Measurements from ENCODE around the gene MPZL1. TPM values are rescaled to one million over a fixed set of nuclear protein-coding genes. Genes with fewer than 3 reads are reported as not detected.

Gene MPZL1
- total and polyA plus RNA-seq, 5 donors from 2014 or later, result 3.3 to 10.0 (median 8.4) TPM

DNA sequence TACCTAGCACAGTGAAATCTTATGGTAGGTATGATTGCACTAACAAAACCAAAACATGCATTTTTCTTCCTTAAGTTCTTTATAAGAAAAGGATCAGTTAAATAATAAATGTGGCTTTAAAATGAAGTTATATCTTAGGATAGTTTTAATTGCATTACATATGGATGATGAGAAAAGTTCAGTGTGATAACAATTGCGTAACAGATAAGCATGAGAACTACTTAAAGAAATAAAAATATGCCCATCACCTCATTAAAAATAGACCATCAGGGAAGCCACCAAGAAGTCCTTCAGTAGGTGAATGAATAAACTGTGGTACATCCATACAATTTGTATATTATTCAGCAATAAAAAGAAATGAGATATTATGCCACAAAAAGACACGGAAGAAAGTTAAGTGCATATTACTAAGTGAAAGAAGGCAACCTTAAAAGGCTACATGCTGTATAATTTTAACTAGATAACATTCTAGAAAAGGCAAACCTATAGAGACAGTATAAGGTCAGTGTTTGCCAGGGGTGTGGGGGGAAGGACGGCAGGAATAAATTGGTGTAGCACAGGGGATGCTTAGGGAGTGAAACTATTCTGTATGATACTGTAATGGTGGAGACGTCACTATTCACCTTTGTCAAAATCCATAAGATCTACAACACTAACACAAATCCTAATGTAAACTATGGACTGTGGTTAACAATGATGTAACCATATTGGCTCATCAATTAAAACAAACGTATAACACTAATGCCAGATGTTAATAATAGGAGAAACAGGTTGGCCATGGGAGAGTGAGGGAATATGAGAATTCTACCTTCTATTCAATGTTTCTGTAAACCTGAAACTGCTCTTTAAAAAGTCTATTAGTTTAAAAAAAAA lies 42.9 kb downstream of the MPZL1 start:
- H3K36me3 Mint-ChIP-seq, result peaks cover 27% of the 10 kb centered on the region
- H3K4me3 Mint-ChIP-seq, result no peak overlapping the region
- no peaks in the 10 kb centered on the region for H3K27me3 ChIP-seq (ENCODE audit: control insufficient read depth, insufficient read depth, low read length)
- DNase-seq, result no peak
- H3K27ac Mint-ChIP-seq, result no peak overlapping the region
- peaks cover 0 to 2% (median 0%) of the 10 kb centered on the region in 7 donors for H3K9me3 Mint-ChIP-seq
- H3K36me3 ChIP-seq (ENCODE audit: control insufficient read depth, insufficient read depth, low read length), result no peaks in the 10 kb centered on the region
- no peak for ATAC-seq (ENCODE audit: low read depth in 2 of 2)
- H3K4me1 ChIP-seq (ENCODE audit: control insufficient read depth, insufficient read depth, low read length, poor library complexity, severe bottlenecking), result peaks cover 4% of the 10 kb centered on the region
- H3K27me3 Mint-ChIP-seq, result no peaks in the 10 kb centered on the region
- no peak overlapping the region for H3K4me3 ChIP-seq (ENCODE audit: low read depth, low read length)
- H3K4me1 Mint-ChIP-seq, result peaks cover 7 to 17% (median 10%) of the 10 kb centered on the region in 4 donors
- H3K9me3 ChIP-seq (ENCODE audit: control insufficient read depth in 2 of 2, low read length in 2 of 2), result no peaks in the 10 kb centered on the region
- no peak overlapping the region for H3K27ac ChIP-seq (ENCODE audit: insufficient read depth, low read length, poor library complexity, severe bottlenecking)

DNA sequence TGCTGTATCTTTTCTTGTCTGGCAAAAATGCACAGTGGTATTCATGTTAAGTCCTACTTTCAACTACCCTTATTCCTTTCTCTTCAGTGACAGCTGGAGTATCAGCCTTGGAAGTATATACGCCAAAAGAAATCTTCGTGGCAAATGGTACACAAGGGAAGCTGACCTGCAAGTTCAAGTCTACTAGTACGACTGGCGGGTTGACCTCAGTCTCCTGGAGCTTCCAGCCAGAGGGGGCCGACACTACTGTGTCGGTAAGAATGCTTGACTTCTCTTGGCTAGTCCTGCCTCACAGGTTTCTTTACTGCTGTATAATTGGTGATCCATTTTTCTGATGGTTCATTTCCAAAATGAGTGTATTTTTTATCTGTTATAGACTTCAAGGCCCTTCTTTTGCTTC lies 43.7 kb downstream of the MPZL1 start:
- Mint-ChIP-seq H3K9me3 (peaks cover 0 to 2% (median 0%) of the 10 kb centered on the region in 7 donors), H3K27ac (no peak overlapping the region), H3K4me1 (peaks cover 7 to 17% (median 10%) of the 10 kb centered on the region in 4 donors), H3K4me3 (no peak overlapping the region), H3K36me3 (peaks cover 34% of the 10 kb centered on the region), H3K27me3 (no peaks in the 10 kb centered on the region)
- no peak for ATAC-seq (ENCODE audit: low read depth in 2 of 2)
- Histone ChIP-seq H3K4me3 (ENCODE audit: low read depth, low read length) (no peak overlapping the region), H3K9me3 (ENCODE audit: control insufficient read depth in 2 of 2, low read length in 2 of 2) (no peaks in the 10 kb centered on the region), H3K4me1 (ENCODE audit: control insufficient read depth, insufficient read depth, low read length, poor library complexity, severe bottlenecking) (peaks cover 4% of the 10 kb centered on the region), H3K27ac (ENCODE audit: insufficient read depth, low read length, poor library complexity, severe bottlenecking) (no peak overlapping the region), H3K27me3 (ENCODE audit: control insufficient read depth, insufficient read depth, low read length) (no peaks in the 10 kb centered on the region), H3K36me3 (ENCODE audit: control insufficient read depth, insufficient read depth, low read length) (no peaks in the 10 kb centered on the region)
- no peak for DNase-seq

DNA sequence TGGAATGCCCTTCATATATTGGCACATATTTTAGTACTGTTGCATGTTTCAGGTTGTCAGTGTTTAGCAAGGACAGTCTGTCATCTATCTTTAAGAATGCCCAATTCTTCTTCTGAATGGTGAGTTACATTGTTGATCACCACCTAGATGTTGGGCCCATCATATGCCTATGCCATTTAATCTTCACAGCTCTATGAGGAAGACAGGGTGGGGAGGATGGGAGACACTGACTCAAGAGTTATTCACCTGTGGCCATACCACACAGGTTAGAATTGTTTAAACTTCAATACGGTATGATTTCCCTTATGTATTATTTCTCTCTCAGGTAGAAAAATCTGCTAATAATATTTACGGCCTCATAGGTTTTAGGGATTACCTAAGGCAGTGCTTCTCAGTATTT lies 44.8 kb downstream of the MPZL1 start:
- H3K27ac ChIP-seq (ENCODE audit: insufficient read depth, low read length, poor library complexity, severe bottlenecking), result no peak overlapping the region
- H3K4me3 ChIP-seq (ENCODE audit: low read depth, low read length), result no peak overlapping the region
- no peak overlapping the region for H3K27ac Mint-ChIP-seq
- H3K27me3 ChIP-seq (ENCODE audit: control insufficient read depth, insufficient read depth, low read length), result no peaks in the 10 kb centered on the region
- no peaks in the 10 kb centered on the region for H3K9me3 ChIP-seq (ENCODE audit: control insufficient read depth in 2 of 2, low read length in 2 of 2)
- ATAC-seq (ENCODE audit: low read depth in 2 of 2) (no peak), DNase-seq (no peak)
- H3K9me3 Mint-ChIP-seq, result no peaks in the 10 kb centered on the region
- H3K36me3 Mint-ChIP-seq, result peaks cover 34% of the 10 kb centered on the region
- no peaks in the 10 kb centered on the region for H3K27me3 Mint-ChIP-seq
- peaks cover 7 to 10% (median 9%) of the 10 kb centered on the region in 4 donors for H3K4me1 Mint-ChIP-seq
- no peak overlapping the region for H3K4me3 Mint-ChIP-seq
- H3K4me1 ChIP-seq (ENCODE audit: control insufficient read depth, insufficient read depth, low read length, poor library complexity, severe bottlenecking), result peaks cover 4% of the 10 kb centered on the region
- H3K36me3 ChIP-seq (ENCODE audit: control insufficient read depth, insufficient read depth, low read length), result no peaks in the 10 kb centered on the region

DNA sequence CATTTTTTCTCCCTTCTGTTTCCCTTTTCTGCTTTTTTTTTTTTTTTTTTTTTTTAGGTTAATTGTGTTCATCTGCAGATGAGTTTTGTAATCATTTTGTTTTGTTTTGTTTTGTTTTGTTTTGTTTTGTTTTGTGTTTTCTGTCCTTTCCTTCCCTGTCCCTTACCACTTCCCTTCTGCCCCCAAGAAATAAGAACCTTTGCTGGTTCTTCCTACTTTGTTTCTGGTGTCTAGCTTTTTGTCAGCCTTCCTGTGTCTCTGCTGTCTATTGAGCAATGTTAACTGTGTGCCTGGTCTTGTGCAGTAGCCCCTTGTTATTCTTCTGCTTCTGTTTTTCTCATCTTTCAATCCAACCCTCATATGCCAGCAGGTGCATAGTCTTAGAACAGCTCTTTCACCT lies 46.0 kb downstream of the MPZL1 start:
- Histone ChIP-seq H3K9me3 (ENCODE audit: control insufficient read depth in 2 of 2, low read length in 2 of 2) (no peaks in the 10 kb centered on the region), H3K4me1 (ENCODE audit: control insufficient read depth, insufficient read depth, low read length, poor library complexity, severe bottlenecking) (no peaks in the 10 kb centered on the region), H3K27ac (ENCODE audit: insufficient read depth, low read length, poor library complexity, severe bottlenecking) (no peak overlapping the region), H3K4me3 (ENCODE audit: low read depth, low read length) (no peak overlapping the region), H3K36me3 (ENCODE audit: control insufficient read depth, insufficient read depth, low read length) (no peaks in the 10 kb centered on the region), H3K27me3 (ENCODE audit: control insufficient read depth, insufficient read depth, low read length) (no peaks in the 10 kb centered on the region)
- no peaks in the 10 kb centered on the region for H3K9me3 Mint-ChIP-seq
- peaks cover 0 to 5% (median 1%) of the 10 kb centered on the region in 4 donors for H3K4me1 Mint-ChIP-seq
- ATAC-seq (ENCODE audit: low read depth in 2 of 2) (no peak), DNase-seq (no peak)
- peaks cover 2% of the 10 kb centered on the region for H3K27me3 Mint-ChIP-seq
- H3K27ac Mint-ChIP-seq, result no peak overlapping the region
- H3K36me3 Mint-ChIP-seq, result peaks cover 37% of the 10 kb centered on the region
- no peak overlapping the region for H3K4me3 Mint-ChIP-seq

DNA sequence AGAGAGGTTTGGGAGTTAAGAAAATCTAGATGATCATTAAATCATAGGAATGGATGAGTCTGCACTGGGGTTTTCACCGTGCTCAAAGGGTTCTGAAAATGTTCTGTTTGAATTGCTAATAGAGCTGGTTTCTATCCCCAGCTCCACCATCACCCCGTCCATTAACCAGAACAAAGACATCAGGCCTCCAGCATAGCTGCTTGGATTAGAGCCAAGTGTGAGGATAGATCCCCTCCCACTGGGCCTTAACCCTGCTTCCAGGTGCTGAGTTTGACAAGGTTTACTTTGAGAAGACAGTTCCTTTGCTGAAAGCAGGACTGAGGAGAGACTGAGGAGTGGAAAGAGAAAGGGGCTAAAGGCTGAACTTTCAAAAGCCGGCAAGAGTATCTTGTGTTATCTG lies 48.3 kb downstream of the MPZL1 start:
- H3K9me3 ChIP-seq (ENCODE audit: control insufficient read depth in 2 of 2, low read length in 2 of 2), result no peaks in the 10 kb centered on the region
- no peak overlapping the region for H3K4me3 ChIP-seq (ENCODE audit: low read depth, low read length)
- Mint-ChIP-seq H3K27ac (peak overlapping the region in 1 of 3 donors; percentile 40), H3K27me3 (peaks cover 6% of the 10 kb centered on the region), H3K36me3 (peaks cover 46% of the 10 kb centered on the region), H3K9me3 (peaks cover 0 to 1% (median 0%) of the 10 kb centered on the region in 7 donors), H3K4me1 (peaks cover 0 to 5% (median 1%) of the 10 kb centered on the region in 4 donors), H3K4me3 (no peak overlapping the region)
- no peak overlapping the region for H3K27ac ChIP-seq (ENCODE audit: insufficient read depth, low read length, poor library complexity, severe bottlenecking)
- no peaks in the 10 kb centered on the region for H3K36me3 ChIP-seq (ENCODE audit: control insufficient read depth, insufficient read depth, low read length)
- H3K4me1 ChIP-seq (ENCODE audit: control insufficient read depth, insufficient read depth, low read length, poor library complexity, severe bottlenecking), result no peaks in the 10 kb centered on the region
- DNase-seq, result no peak
- ATAC-seq (ENCODE audit: low read depth in 2 of 2), result no peak
- no peaks in the 10 kb centered on the region for H3K27me3 ChIP-seq (ENCODE audit: control insufficient read depth, insufficient read depth, low read length)

DNA sequence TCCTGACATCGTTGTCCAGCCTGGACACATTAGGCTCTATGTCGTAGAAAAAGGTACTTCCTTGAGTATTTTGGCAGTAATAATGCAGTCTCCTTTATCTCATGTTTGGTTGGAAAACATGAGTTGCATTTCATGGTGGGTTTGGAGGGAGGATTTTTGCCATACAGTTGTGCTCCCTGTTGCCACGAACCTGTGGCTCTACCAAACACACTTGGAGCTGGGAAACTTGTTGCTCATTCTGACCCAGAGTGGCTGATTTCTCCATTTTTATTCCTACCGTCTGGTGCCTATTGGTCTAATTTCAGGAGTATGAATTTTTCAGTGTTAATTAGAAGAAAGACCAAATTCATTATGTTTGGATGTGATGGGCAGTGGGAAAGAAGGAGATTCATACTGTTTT lies 50.7 kb downstream of the MPZL1 start:
- Histone ChIP-seq H3K36me3 (ENCODE audit: control insufficient read depth, insufficient read depth, low read length) (no peaks in the 10 kb centered on the region), H3K27me3 (ENCODE audit: control insufficient read depth, insufficient read depth, low read length) (no peaks in the 10 kb centered on the region), H3K4me1 (ENCODE audit: control insufficient read depth, insufficient read depth, low read length, poor library complexity, severe bottlenecking) (no peaks in the 10 kb centered on the region), H3K27ac (ENCODE audit: insufficient read depth, low read length, poor library complexity, severe bottlenecking) (no peak overlapping the region), H3K9me3 (ENCODE audit: control insufficient read depth in 2 of 2, low read length in 2 of 2) (no peaks in the 10 kb centered on the region), H3K4me3 (ENCODE audit: low read depth, low read length) (no peak overlapping the region)
- H3K9me3 Mint-ChIP-seq, result peaks cover 0 to 1% (median 0%) of the 10 kb centered on the region in 7 donors
- no peak for DNase-seq
- H3K27me3 Mint-ChIP-seq, result peaks cover 14% of the 10 kb centered on the region
- H3K27ac Mint-ChIP-seq, result no peak overlapping the region
- H3K4me1 Mint-ChIP-seq, result peaks cover 0 to 5% (median 5%) of the 10 kb centered on the region in 4 donors
- H3K36me3 Mint-ChIP-seq, result peaks cover 40% of the 10 kb centered on the region
- H3K4me3 Mint-ChIP-seq, result no peak overlapping the region
- ATAC-seq (ENCODE audit: low read depth in 2 of 2), result no peak

DNA sequence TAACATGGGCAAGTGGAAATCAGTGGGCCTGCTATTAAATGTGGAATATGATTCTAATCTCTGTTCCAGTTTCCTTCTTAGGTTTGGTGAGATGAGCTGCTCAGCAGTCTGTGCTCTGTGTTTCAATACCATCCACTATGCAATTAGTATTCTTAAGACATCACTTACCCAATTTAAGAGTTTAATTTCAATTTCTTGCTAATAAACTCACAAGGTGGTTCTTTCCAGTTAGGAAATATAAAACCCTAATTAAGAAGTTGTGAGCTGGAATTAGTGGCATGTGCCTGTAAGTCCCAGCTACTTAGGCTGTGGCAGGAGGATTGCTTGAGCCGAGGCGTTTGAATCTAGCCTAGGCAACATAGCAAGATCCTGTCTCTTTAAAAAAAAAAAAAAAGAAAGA lies 51.7 kb downstream of the MPZL1 start:
- peaks cover 15% of the 10 kb centered on the region for H3K27me3 Mint-ChIP-seq

DNA sequence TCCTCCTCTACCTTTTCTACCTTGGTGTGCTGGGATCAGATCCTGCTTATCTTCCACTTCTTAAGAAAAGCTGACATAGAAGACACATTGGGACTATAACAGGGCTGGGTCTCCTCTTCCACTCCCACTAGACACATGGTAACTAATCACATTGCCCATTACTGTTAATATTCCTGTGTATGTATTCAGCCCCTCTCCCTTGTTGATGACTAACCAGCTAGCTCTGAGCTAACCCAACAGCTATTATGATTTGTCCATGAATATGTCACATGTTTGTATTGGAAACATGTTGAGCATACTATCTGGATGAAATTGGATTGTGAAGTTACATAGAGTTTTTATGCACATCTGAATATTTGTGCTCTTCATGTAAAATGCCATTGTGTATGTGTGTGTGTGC lies 52.9 kb downstream of the MPZL1 start:
- DNase-seq (no peak), ATAC-seq (ENCODE audit: low read depth in 2 of 2) (no peak)
- H3K4me1 ChIP-seq (ENCODE audit: control insufficient read depth, insufficient read depth, low read length, poor library complexity, severe bottlenecking), result no peaks in the 10 kb centered on the region
- H3K27me3 ChIP-seq (ENCODE audit: control insufficient read depth, insufficient read depth, low read length), result no peaks in the 10 kb centered on the region
- H3K4me1 Mint-ChIP-seq, result peaks cover 0 to 6% (median under 1%) of the 10 kb centered on the region in 4 donors
- peak overlapping the region in 1 of 3 donors; percentile 9 for H3K27ac Mint-ChIP-seq
- no peaks in the 10 kb centered on the region for H3K9me3 ChIP-seq (ENCODE audit: control insufficient read depth in 2 of 2, low read length in 2 of 2)
- peaks cover 17% of the 10 kb centered on the region for H3K27me3 Mint-ChIP-seq
- H3K9me3 Mint-ChIP-seq, result peaks cover 0 to 1% (median 0%) of the 10 kb centered on the region in 7 donors
- no peak overlapping the region for H3K4me3 ChIP-seq (ENCODE audit: low read depth, low read length)
- H3K4me3 Mint-ChIP-seq, result no peak overlapping the region
- peaks cover 24% of the 10 kb centered on the region for H3K36me3 Mint-ChIP-seq
- H3K36me3 ChIP-seq (ENCODE audit: control insufficient read depth, insufficient read depth, low read length), result no peaks in the 10 kb centered on the region
- no peak overlapping the region for H3K27ac ChIP-seq (ENCODE audit: insufficient read depth, low read length, poor library complexity, severe bottlenecking)

More for the DNA sequence above, 51.7 kb downstream of the MPZL1 start:
- peaks cover 0 to 1% (median 0%) of the 10 kb centered on the region in 7 donors for H3K9me3 Mint-ChIP-seq
- ATAC-seq (ENCODE audit: low read depth in 2 of 2) (no peak), DNase-seq (no peak)
- Histone ChIP-seq H3K27me3 (ENCODE audit: control insufficient read depth, insufficient read depth, low read length) (no peaks in the 10 kb centered on the region), H3K4me1 (ENCODE audit: control insufficient read depth, insufficient read depth, low read length, poor library complexity, severe bottlenecking) (no peaks in the 10 kb centered on the region), H3K36me3 (ENCODE audit: control insufficient read depth, insufficient read depth, low read length) (no peaks in the 10 kb centered on the region), H3K27ac (ENCODE audit: insufficient read depth, low read length, poor library complexity, severe bottlenecking) (no peak overlapping the region), H3K4me3 (ENCODE audit: low read depth, low read length) (no peak overlapping the region), H3K9me3 (ENCODE audit: control insufficient read depth in 2 of 2, low read length in 2 of 2) (no peaks in the 10 kb centered on the region)
- H3K4me1 Mint-ChIP-seq, result peaks cover 0 to 6% (median under 1%) of the 10 kb centered on the region in 4 donors
- peaks cover 34% of the 10 kb centered on the region for H3K36me3 Mint-ChIP-seq
- no peak overlapping the region for H3K4me3 Mint-ChIP-seq
- H3K27ac Mint-ChIP-seq, result no peak overlapping the region
